Uterus (tissue), 4 donors: Measurements from ENCODE around the gene MAD1L1. TPM values are rescaled to one million over a fixed set of nuclear protein-coding genes. Genes with fewer than 3 reads are reported as not detected.

ENCODE experiments used
- DNase-seq, 2 donors: peaks; one replicate each; pipeline ENCODE4 v3.0.0-alpha.2; 2019 to 2020
- H3K27ac ChIP-seq, 2 donors: fragments of 200-600 bp; sonication (generic); 1 replicate in 1 of 2; 2 replicates in 1 of 2; pipeline ENCODE4 v1.5.1; 2016 to 2018
- H3K27me3 ChIP-seq, 2 donors: fragments of 200-600 bp; sonication (generic); one replicate each; pipeline ENCODE4 v1.5.1; 2018 to 2019; ENCODE audit warnings: control low read depth in 1 of 2
- H3K36me3 ChIP-seq, 2 donors: fragments of 200-600 bp; sonication (generic); one replicate each; pipeline ENCODE4 v1.5.1; 2019; ENCODE audit warnings: control low read depth in 1 of 2
- H3K4me1 ChIP-seq, 2 donors: fragments of 200-600 bp; sonication (generic); one replicate each; pipeline ENCODE4 v1.5.1; 2018 to 2019; ENCODE audit warnings: control low read depth in 1 of 2
- H3K4me3 ChIP-seq, 2 donors: fragments of 200-600 bp; sonication (generic); 1 replicate in 1 of 2; 2 replicates in 1 of 2; pipeline ENCODE4 v1.5.1; 2018 to 2019; ENCODE audit warnings: mild to moderate bottlenecking in 1 of 2
- H3K9me3 ChIP-seq, 2 donors: fragments of 200-600 bp; sonication (generic); one replicate each; pipeline ENCODE4 v1.5.1; 2019; ENCODE audit warnings: control low read depth in 1 of 2
- CTCF ChIP-seq, 4 experiments: fragments of 200-600 bp in 2 of 4; fragments of 450-650 bp in 2 of 4; sonication (generic) in 2 of 4; IDR thresholded peaks; one replicate each; pipeline ENCODE4 v1.5.1; 2016 to 2019; ENCODE audit warnings: antibody characterized with exemption in 4 of 4, mild to moderate bottlenecking in 2 of 4, moderate library complexity in 1 of 4
- POLR2A ChIP-seq, 2 donors: fragments of 450-650 bp; IDR thresholded peaks; one replicate each; pipeline ENCODE4 v1.6.1; 2016; ENCODE audit warnings: antibody characterized with exemption in 2 of 2, mild to moderate bottlenecking in 1 of 2, moderate library complexity in 1 of 2
- intact Hi-C: fragments of 100-400 bp; cut with DNase I; formaldehyde crosslinking; loops from one replicate; pipeline ENCODE4 v1.15.1; 2023; ENCODE audit warnings: low total_unique reads
- total RNA-seq, 4 donors: library from RNA; depleted of rRNA in 3 of 4; stranded (reverse); fragments of >200 nt in 3 of 4; gene quantifications; one replicate each; pipeline versions ENCODE4 v1.1.0 to v1.2.4, GENCODE V29; 2014 to 2023
- donor health status: DM: yes; HTN: yes; CAD: no.

The MAD1L1 gene
- total RNA-seq, 4 donors from 2014 or later, result 13.3 to 37.4 (median 33.1) TPM

- Histone ChIP-seq H3K27ac (no peak overlapping the region), H3K27me3 (no peaks in the 10 kb centered on the region), H3K36me3 (no peaks in the 10 kb centered on the region), H3K9me3 (no peaks in the 10 kb centered on the region), H3K4me3 (no peak overlapping the region), H3K4me1 (no peaks in the 10 kb centered on the region)
- no peak for DNase-seq
- TF ChIP-seq CTCF (IDR thresholded peaks at IDR 0.05) (no peak), POLR2A (IDR thresholded peaks at IDR 0.05) (no peak)
- intact Hi-C loops, result no loop called here
These were observed 373.3 kb downstream of the MAD1L1 start for GRCh38 chr7:1859266-1860035.

GRCh38 chr7:1858435-1859265, 374.1 kb downstream of the MAD1L1 start:
- DNase-seq, result no peak
- no peaks in the 10 kb centered on the region for H3K27me3 ChIP-seq
- TF ChIP-seq CTCF (IDR thresholded peaks at IDR 0.05) (no peak), POLR2A (IDR thresholded peaks at IDR 0.05) (no peak)
- no peak overlapping the region for H3K27ac ChIP-seq
- no peak overlapping the region for H3K4me3 ChIP-seq
- H3K36me3 ChIP-seq, result no peaks in the 10 kb centered on the region
- intact Hi-C loops, result no loop called here
- H3K4me1 ChIP-seq, result no peaks in the 10 kb centered on the region
- H3K9me3 ChIP-seq, result no peaks in the 10 kb centered on the region

GRCh38 chr7:1857487-1858421, 375.0 kb downstream of the MAD1L1 start:
- no peak overlapping the region for H3K27ac ChIP-seq
- intact Hi-C loops, result no loop called here
- no peaks in the 10 kb centered on the region for H3K27me3 ChIP-seq
- H3K36me3 ChIP-seq, result no peaks in the 10 kb centered on the region
- no peak for DNase-seq
- no peaks in the 10 kb centered on the region for H3K4me1 ChIP-seq
- TF ChIP-seq CTCF (IDR thresholded peaks at IDR 0.05) (no peak), POLR2A (IDR thresholded peaks at IDR 0.05) (no peak)
- no peaks in the 10 kb centered on the region for H3K9me3 ChIP-seq
- H3K4me3 ChIP-seq, result no peak overlapping the region

GRCh38 chr7:1856888-1857441, 375.8 kb downstream of the MAD1L1 start:
- no peak for DNase-seq
- intact Hi-C loops, result no loop called here
- no peak for TF ChIP-seq POLR2A (IDR thresholded peaks at IDR 0.05)
- TF ChIP-seq CTCF (IDR thresholded peaks at IDR 0.05), result no peak
- Histone ChIP-seq H3K4me1 (no peaks in the 10 kb centered on the region), H3K4me3 (no peak overlapping the region), H3K27ac (no peak overlapping the region), H3K27me3 (no peaks in the 10 kb centered on the region), H3K9me3 (no peaks in the 10 kb centered on the region), H3K36me3 (no peaks in the 10 kb centered on the region)
